ENCODE results near the gene NCK2.

Gene NCK2

DNA sequence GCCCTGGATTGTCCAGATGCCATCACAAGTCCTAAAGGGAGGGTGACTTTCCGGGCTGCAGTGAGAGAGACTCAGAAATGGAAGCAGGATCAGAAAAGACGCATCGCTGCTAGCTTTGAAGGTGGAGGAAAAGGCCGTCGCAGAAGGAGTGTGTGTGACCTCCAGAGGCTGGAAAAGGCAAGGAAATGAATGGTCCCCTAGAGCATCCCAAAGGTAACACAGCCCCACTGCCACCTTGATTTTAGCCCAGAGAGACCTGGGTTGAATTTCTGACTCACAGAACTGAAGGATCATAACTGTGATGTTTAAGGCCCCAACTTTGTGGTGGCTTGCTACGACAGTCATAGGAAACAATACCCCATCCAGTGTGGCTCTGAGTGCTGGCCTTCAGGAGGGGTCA lies 8.6 kb upstream of the NCK2 start:
- no peak for DNase-seq (ENCODE audit: low spot score)

DNA sequence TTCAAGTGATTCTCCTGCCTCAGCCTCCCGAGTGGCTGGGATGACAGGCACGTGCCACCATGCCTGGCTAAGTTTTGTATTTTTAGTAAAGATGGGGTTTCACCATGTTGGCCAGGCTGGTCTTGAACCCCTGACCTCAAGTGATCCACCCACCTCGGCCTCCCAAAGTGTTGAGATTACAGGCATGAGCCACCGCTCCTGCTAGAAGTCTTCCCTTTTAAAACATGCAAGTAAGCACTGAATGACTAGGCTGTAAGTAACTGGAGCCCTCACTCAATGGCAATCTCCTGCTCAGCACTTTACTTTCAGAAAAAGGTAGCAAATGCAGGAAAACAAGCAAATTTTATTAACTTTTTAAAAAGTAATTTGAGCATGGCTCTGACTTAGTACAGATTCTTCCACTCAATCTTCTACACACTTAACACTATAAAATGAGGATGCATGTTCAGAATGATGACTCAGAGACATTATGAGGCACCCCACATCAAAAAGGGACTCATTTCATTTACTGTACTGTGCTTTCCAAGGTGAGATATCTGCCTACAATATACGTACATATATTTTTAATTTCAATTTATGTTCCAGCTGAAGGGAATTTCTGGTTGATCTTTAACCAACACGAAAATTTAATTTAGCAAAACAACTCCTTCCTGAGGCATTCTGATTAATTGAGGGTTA lies 6.6 kb upstream of the NCK2 start:
- no peak for DNase-seq (ENCODE audit: low spot score)

DNA sequence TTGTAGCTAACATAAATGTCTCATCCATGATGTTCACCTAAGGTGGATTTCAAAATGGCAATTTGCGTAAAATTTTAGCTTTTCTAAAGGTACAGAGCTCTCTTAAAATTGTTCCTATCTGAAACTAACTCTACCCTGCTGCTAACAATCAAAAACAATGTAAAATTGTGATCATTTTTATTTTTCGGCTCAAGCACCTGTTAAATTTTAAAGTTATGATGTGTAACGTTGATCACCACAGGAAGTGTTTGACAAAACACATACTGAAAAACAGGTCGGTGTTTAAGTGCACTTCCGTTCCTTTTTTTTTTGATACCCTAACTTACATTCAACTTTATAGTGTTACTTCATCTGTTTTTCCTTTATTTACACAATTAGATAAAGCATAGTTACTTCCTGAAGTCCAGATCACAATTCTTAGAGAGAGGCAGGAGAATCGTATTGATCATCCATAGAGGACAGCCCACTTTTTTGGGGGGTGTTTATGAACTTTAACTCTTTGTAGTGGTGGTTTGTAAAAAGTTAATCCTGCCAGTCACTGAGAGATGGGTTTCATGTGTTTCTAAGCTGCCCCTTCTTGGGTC lies 6.0 kb upstream of the NCK2 start:
- no peak for DNase-seq (ENCODE audit: low spot score)

DNA sequence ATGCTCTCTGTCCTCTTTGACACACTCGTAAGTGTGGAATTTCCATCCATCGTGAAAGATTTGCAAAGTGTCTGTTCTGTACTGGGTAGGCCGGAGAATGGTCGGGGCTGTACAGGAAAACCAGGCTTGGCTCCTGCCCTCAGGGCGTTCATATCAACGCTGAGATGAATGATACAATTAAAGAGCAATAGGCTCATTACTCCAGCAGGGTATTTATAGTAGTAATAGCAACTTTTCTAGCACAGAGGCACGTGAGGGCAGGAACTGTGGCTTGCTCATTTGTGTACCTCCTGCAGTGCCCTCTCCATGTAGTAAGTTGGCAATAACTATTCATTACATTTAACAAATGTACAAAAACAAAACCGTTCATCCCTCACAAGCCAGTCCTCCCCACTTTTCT lies 5.3 kb upstream of the NCK2 start:
- no peak for DNase-seq (ENCODE audit: low spot score)

DNA sequence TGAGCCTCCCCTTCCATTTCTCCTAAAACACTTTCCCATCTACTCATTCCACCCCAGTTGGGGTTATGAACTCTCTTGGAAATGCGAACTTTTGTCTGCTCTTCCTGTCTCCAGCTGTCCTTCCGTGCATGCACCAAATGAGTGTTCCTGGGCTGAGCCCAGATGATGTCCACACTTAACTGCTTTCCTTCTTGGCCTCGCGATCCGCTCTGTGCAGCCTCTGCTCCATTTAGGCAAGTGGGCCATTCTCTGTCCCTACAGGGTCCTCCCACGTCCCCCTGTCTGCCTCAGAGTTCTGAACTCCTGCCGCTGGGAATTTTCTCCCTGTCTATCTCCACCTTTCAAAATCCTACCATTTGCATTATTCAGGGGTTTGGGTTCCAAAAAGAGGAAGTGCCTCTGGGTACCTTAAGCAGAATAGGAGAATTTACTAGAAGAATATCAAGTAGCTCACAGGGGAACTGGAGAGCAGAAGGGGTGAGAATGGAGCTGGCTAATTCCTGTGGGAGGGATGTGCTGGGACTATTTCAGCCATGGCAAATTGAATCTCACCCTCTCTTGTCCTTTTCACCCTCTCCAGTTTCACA lies 4.7 kb upstream of the NCK2 start:
- DNase-seq (ENCODE audit: low spot score) = no peak

DNA sequence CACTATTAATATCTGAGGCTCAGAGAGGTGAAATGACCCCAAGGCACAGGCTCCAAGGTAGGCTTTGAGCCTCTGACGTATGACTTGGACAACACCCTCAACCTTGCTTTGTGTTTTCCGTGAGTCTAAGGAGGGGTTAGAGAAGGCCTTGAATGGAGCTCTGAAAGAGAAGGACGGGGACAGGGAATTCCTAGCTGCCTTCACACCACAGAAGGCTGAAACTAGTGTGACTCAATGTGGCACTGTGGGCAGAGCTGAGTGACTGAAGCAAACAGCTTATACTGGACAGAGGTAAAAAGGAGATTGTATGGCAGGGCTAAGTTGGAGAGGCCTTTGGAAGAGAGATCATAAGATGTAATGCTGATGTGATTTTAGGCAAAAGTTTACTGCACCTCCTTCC lies 3.5 kb upstream of the NCK2 start:
- no peak for DNase-seq (ENCODE audit: low spot score)

DNA sequence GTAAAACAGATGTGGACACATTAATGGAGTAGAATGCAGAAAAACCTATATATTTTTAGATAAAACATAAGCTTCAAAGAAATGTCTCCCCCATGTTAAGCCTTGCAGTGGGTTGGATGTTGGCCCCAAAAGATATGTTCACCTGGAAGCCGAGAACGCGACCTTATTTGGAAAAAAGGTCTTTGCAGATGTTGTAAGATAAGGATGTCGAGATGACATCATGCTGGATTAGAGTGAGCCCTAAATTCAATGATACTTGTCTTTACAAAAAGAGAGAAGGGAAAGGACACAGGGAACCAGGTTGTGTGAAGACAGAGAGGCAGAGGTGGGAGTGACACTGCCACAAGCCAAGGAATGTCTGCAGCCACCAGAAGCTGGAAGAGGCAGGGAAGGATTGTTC lies 3.1 kb upstream of the NCK2 start:
- no peak for DNase-seq (ENCODE audit: low spot score)

DNA sequence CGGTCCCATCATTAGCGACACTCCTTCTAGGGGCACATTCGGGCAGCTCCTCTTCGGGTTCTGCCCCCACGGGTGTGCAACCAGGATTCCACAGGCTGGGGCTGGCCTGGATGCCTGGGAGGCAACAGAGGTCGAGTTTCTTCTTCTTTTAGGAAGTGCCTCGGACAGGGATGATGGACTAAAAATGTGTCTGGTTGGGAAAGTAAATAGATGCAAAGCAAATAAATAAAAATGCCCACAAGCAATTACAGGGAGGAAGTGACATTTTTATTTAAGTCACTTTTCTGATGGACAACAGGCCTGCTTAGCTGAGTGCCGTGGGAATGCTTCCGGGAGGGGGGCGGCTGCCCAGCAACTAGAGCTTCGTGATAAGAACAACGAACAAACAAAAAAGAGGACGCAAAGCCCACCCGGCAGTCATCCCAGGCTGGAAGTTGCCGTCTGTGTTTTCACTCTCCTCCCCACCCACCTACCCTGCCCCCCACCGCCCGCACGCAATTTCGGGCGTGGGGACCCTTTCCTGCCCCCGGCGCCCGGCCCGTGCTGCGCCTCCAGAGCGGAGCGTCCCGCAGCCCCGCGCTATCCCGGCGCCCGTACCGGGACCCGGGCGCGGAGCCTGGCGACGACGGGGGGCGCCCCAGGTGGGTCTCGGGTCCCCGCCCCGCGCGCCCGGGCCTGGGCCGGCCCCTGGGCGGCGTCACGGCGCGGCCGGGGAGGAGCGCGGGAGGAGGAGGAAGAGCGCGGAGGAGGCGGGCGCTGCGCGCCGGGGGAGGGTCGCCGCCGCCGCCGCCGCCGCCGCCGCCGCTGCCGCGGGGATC lies 412 bp upstream of the NCK2 start:
- DNase-seq (ENCODE audit: low spot score) = peak; percentile 82

DNA sequence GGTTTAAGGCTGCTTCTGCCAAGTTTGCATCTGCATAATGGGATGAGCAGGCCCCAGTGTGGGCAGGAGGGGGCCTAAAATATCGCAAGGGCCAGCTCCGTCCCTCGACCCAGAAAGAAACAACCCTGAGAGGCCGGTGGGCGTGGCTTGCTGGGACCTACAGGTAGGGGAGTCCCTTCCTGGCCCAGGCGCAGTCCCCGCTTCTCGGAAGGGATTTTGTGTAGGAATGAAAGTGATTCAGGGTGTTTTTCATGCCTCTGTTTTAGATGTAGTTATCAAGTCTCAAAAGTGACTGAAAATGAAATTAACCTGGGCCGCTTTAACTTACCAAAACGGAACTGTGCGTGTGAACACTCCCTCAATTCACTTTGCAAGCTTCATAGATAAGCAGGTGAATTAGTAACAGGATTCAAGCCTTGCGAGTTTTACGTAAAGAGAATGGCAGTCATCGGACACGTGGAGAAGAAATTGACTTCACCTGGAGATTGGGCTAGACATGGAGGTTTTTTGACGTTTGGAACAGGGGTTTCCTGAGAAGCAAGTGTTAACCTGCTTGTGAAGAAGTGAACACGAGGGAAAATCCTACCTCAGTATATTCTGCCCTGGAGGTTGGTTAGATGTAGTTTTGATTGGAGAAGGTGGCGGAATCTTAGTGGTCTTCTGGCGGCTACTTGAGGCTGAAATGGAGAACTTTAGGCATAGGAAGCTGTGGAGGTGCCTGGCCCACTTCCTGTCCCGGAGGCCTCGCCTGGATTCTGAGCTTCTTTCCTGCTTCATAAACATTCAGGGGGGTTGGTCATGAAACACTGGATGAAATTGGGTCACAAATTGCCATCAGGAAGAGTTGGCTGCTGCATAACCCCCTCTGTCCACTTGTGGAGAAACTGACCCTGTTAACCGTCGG lies 1.7 kb downstream of the NCK2 start:
- DNase-seq (ENCODE audit: low spot score) = peak; percentile 66

DNA sequence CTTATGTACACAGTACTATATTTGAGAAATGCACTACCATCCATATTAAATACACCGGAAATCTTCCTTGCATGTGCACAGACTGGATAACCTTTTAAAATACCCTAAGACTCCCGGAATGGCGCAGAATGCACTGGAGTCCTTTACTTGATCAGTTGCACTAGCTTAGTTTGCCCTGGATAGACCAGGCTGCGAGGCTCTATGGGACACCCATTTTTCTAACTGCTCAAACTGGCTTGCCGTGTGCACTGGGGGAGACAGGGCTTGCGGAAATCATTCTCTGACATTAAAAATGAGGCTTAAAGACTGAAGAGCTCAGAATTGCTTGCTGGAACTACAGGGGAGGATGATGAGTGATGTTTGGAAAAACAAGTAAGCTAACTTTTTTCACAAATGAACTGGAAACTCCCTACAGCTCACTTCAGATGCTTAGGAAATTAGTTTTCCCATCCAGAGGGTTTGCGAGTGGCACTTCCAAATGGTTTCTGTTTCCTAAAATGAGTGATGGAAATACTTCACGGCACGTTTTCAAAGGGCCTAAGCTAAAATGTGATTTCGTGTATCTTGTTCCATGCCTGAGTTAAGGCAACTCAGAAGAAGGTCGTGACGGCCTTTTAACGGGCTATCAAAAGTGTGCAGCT lies 2.7 kb downstream of the NCK2 start:
- no peak for DNase-seq (ENCODE audit: low spot score)

DNA sequence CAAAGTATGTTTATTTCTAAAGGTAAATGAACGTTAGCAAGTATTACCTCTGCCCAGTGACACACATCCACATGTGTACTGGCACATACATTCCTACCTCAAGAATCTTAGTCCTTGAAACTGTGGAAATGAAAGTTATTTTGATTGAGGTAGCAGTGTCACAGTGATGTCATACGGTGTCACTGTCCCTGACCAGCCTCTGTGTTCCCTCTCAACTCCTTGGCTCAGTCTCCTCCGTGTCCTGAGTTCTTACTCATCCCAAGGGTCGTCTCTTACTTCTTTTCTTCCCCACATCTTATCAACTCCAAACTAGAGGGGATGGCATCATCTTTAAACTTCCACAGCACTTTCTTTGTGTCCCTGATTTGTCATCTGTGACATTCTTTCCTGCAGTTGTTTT lies 3.3 kb downstream of the NCK2 start:
- no peak for DNase-seq (ENCODE audit: low spot score)

DNA sequence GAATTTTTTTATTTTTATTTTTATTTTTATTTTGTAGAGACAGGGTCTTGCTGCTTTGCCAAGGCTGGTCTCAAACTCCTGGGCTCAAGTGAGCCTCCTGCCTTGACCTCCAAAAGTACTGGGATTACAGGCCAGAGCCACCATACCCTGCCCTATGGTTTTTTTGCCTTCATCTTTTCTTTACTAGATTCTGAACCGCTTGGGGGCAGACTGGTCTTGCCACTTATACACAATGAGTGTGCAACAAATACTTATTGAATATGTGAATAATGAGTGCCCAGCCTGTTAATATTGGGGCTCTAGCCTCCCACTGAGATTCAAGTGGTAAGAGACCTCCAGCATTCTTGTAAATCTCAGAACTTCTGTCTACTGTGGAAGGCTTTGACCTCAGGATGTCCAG lies 3.9 kb downstream of the NCK2 start:
- DNase-seq (ENCODE audit: low spot score) = no peak

DNA sequence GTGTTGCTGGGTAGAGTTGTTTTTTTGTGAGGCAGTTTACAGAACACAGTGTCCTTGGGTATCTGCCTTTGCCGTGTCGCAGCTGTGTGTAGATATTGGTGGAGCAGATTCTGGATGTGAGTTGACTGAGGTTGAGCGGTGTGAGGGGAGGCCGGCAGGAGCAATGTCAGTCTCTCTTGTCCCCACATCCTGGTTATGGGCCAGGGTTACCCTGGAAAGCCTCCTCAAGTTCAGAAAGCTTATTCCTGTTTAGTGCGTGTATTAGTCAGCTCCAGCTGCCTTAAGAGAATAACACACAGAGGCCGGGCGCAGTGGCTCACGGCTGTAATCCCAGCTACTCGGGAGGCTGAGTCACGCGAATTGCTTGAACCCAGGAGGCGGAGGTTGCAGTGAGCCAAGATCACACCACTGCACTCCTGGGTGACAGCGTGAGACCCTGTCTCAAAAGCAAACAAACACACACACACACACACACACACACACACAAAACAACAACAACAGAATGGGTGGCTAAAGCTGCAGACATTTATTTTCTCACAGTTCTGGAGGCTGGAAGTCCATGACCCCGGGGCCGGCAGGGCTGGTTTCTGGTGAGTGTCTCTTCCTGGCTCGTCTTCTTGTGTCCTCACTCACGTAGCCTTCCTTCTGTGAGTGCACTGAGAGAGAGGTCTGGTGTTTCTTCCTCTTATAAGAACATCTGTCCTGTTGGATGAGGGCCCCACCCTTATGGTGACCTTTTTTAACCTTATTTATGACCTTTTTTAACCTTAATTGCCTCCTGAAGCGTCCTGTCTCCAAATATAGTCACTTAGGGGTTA lies 5.1 kb downstream of the NCK2 start:
- DNase-seq (ENCODE audit: low spot score) = no peak

DNA sequence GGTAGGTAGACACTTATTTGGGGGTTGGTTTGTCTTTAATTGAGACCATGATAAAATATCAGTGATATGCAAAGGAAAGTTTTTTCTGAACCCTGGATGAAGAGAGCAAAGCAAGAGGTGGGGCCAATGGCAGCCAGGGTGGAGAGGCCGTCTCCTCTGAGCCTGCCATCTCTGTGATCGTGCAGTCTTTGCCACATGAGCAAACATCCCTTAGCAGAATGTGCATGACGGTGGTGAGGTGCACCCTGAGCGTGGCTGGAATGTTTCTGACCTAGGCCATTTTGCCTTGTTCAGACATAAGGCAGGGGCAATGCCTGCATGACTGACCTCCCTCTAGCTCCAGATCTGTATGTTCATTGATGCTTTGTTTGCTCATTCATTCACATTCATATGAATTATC lies 6.0 kb downstream of the NCK2 start:
- DNase-seq (ENCODE audit: low spot score) = no peak

DNA sequence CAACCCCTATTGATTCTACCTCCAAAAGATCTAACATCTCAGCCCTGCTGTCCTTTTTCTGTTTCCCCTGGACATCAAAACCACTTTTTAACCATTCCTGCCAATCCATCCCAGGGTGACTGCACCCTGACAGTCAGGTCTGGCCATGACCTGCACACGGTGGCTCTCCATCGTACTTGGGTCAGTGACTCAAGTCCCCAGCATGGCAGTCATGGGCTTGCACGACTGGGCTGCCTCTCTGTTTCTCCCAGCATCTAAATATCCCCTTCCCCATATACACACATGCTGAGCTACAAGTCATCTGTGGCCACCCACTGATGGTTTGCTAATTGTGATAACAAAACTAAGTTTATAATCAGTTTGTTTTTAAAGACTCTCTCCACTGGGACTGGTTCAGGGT lies 6.6 kb downstream of the NCK2 start:
- DNase-seq (ENCODE audit: low spot score) = no peak

DNA sequence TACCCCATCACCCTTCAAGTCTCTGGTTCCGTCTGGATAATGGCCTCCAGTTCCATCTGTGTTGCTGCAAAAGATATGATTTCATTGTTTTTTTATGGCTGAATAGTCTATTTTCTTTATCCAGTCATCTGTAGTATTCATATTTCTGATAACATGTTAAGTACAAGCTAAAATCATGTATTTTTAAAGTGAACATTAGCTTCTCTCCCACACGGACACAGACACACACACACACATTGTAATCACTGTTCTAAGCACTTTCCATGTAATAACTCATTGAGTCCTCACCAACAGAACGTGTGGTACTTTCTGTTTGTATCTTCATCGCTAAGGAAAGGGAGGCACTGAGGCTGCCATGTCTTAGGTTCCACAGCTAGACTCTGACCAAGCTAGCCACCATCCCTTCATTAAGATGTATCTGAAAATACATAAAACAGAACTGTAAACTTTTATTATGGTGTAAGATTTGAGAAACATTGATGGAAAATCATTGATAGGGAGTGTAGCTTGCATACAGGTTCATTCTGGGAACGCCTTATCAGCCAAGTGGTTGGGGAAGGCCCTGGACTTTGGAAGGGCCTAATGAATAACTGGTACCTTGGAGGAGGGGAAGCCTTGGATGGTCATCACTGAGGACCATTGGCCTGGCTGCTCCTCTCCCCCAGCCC lies 8.1 kb downstream of the NCK2 start:
- DNase-seq (ENCODE audit: low spot score) = no peak

DNA sequence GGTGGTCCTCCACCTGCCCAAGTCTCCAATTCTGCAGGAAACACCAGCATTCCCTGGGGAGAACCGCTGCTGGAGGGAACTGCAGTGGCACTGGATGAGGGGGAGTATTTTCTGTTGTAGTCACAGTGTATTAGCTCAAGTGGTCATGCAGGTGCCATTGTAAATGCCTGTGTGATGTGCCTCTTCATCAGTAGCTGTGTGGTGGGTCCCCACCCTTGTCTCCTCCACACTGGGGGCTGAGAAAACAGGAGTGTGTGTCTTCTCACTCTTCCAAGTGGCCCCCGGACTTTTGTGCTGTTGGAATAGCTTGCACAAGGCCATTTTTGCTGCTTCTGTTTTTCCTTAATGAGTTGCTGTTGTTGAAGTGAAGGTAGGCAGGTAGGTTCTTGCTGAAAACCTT lies 8.7 kb downstream of the NCK2 start:
- DNase-seq (ENCODE audit: low spot score) = no peak

DNA sequence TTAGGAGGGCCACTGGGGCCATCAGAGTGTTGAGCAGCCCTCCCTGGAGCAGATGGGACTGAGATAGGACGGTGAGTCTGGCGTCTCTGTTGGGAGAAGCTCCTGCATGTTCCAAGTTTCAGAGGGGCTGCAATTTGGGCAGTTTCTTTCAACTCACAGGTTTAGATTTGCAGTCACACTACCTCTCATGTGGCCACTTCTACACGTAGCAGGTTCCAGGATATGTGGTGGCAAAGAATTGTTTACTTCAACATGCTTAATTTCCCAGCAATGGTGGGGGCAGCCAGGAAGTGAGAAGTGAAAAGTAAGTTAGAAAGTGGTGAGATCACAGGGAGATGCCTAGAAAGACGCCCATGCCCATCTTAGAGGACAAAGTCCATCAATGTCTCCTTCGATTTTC lies 9.3 kb downstream of the NCK2 start:
- no peak for DNase-seq (ENCODE audit: low spot score)

DNA sequence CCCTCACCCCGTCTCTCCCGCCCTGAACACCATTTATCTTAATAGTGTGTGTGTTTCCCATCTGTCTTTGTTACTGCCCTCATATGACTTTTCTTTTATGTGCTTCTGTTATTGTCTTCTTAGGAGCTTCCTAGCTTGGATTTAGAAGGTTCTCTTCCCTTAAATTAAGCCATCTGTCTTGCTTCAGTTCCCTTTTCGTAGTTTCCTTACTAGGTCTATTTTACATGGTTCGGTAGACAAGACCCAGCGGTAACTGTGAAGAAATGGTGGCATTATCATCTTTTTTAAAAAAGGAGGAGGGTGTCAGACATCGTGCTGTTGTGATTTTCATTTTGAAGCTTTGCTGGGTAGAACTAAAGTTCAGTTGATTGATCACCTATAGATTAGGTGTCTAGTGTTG lies 10.3 kb downstream of the NCK2 start:
- DNase-seq (ENCODE audit: low spot score) = no peak

DNA sequence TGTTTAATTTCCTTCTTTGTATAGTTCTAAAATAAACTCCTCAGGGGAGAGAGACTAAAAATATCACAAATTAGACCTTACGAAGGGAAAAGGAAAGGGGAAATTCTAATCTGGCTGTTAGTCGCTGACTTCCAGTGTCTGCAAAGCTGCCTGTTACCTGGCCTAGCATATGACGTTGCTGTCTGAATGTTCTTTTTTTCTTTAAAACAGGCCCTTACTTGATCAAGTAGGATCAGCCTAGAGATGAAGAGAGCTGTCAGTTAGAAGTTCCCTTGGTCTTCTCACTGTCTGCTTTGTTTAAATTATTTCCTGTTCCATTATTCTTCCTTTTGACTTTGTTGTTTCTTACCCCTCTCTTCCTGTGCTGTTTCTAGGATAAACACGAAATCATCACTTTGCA lies 11.2 kb downstream of the NCK2 start:
- DNase-seq (ENCODE audit: low spot score) = no peak

Data from left forelimb (tissue), 1 donor.